Cardiac muscle cell (in vitro differentiated cells and primary cell): ENCODE measurements around the gene FBLN1. TPM values are rescaled to one million over a fixed set of nuclear protein-coding genes. Genes with fewer than 3 reads are reported as not detected.
"Not testable (repeated sequence)": the region's sequence is repeated elsewhere in the genome, so short reads cannot be mapped to it uniquely, and the experiment has no call there.

Source experiments
- DNase-seq, 2 donors: peaks; one replicate each; pipeline versions ENCODE4 v3.0.0 to v3.0.0-alpha.2; 2010 to 2017; ENCODE audit warnings: low read depth in 1 of 2, low spot score in 1 of 2
- H3K27ac ChIP-seq: fragments of 200-600 bp; sonication (generic); 2 replicates; pipeline ENCODE4 v1.5.1; 2016
- H3K27me3 ChIP-seq: fragments of 200-600 bp; sonication (generic); 2 replicates; pipeline ENCODE4 v1.6.0; 2016; ENCODE audit warnings: control low read depth
- H3K36me3 ChIP-seq: fragments of 200-600 bp; sonication (generic); 2 replicates; pipeline ENCODE4 v1.5.1; 2016; ENCODE audit warnings: control low read depth
- H3K4me1 ChIP-seq: fragments of 200-600 bp; sonication (generic); 2 replicates; pipeline ENCODE4 v1.8.1; 2017; ENCODE audit warnings: low read depth, mild to moderate bottlenecking, mixed run types
- H3K4me3 ChIP-seq: fragments of 200-600 bp; sonication (generic); 2 replicates; pipeline ENCODE4 v1.5.1; 2016; ENCODE audit warnings: mild to moderate bottlenecking
- H3K9me3 ChIP-seq: fragments of 200-600 bp; sonication (generic); 2 replicates; pipeline ENCODE4 v1.5.1; 2017; ENCODE audit warnings: low read depth, mild to moderate bottlenecking, control low read depth
- polyA plus RNA-seq: library from polyadenylated mRNA; unstranded; fragments of >200 nt; fragmentation: Nextera tagmentation; extraction: Ambion mirVana; gene quantifications from 2 replicates; pipeline ENCODE4 v1.2.1, GENCODE V29; 2016
- total RNA-seq: library from RNA; depleted of rRNA; stranded (reverse); fragments of >200 nt; gene quantifications from 2 replicates; pipeline ENCODE4 v1.2.3, GENCODE V29; 2016
- TF ChIP-seq, protein P1 (sequence below): IDR thresholded peaks from 2 replicates; pipeline ENCODE4 v1.5.1; 2012; ENCODE audit warnings: low read depth, mild to moderate bottlenecking, low read length

The FBLN1 gene
- total and polyA plus RNA-seq, 2 experiments from 2014 or later = 53.8 to 55.7 TPM

DNA sequence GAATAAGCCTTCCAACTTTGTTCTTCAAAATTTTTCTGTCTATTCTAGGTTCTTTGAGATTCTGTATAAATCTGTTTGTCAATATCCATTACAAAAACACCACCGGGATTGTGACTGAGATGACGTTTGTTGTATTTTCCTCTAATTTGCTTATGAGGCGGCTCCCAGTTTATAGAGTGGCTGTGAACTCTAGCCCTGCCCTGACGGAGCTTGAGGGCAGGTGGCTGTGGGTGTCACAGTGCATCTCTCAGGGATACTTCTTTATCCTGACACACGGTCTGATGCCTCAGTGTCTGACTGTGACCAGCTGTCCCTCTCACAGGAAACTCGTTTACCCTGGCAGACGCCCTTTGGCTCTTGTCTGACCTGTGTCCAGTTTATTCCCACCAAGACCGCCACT, 115.3 kb downstream of the FBLN1 start:
- no peaks in the 10 kb centered on the region for H3K9me3 ChIP-seq
- TF ChIP-seq, protein P1, sequence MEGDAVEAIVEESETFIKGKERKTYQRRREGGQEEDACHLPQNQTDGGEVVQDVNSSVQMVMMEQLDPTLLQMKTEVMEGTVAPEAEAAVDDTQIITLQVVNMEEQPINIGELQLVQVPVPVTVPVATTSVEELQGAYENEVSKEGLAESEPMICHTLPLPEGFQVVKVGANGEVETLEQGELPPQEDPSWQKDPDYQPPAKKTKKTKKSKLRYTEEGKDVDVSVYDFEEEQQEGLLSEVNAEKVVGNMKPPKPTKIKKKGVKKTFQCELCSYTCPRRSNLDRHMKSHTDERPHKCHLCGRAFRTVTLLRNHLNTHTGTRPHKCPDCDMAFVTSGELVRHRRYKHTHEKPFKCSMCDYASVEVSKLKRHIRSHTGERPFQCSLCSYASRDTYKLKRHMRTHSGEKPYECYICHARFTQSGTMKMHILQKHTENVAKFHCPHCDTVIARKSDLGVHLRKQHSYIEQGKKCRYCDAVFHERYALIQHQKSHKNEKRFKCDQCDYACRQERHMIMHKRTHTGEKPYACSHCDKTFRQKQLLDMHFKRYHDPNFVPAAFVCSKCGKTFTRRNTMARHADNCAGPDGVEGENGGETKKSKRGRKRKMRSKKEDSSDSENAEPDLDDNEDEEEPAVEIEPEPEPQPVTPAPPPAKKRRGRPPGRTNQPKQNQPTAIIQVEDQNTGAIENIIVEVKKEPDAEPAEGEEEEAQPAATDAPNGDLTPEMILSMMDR = no peak
- no peaks in the 10 kb centered on the region for H3K4me1 ChIP-seq
- no peak for DNase-seq
- no peaks in the 10 kb centered on the region for H3K36me3 ChIP-seq
- H3K27ac ChIP-seq = no peak overlapping the region
- H3K27me3 ChIP-seq = peaks cover 17% of the 10 kb centered on the region
- H3K4me3 ChIP-seq = no peak overlapping the region

GRCh38 chr22:45620706-45621105, 118.0 kb downstream of the FBLN1 start:
- TF ChIP-seq, protein P1 = no peak
- no peak overlapping the region for H3K4me3 ChIP-seq

DNA sequence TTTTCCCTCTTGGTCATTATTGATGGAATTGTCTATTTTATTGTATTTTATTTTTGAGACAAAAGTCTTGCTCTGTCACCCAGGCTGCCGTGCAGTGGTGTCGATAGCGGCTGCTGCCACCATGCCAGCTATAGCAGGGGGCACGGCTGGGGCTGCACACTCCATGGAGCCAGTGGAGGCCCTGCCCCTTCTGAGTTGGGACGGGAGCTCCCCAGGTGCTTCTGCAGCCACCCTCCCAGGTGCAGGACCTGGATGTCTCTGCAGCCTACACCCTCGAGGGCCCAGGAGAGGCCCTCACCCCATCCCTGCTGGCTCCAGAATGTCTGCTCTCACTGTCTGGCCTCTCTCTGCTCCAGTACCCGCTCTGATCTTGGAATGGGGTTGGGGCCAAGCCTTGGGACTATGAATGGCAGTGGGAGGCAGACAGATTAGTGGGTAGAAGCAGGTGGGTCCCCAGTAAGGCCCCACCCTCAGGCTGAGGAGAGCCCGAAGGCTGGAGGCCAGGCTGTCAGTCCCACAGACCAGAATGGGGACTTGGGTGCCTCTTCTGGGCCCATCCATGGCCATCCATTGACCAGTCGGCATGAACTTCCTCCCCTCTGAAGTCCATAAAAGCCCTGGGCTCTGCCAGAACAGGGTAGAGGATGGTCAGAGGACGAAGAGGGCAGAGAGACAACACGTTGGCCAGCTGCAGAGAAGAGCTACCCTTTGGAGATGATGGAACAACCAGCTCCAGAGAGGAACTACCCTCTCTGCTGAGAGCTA, 119.3 kb downstream of the FBLN1 start:
- H3K4me1 ChIP-seq = no peaks in the 10 kb centered on the region
- H3K9me3 ChIP-seq = no peaks in the 10 kb centered on the region
- peaks cover 27% of the 10 kb centered on the region for H3K27me3 ChIP-seq
- H3K27ac ChIP-seq = no peak overlapping the region
- TF ChIP-seq, protein P1 = no peak
- no peak overlapping the region for H3K4me3 ChIP-seq
- DNase-seq = no peak
- H3K36me3 ChIP-seq = no peaks in the 10 kb centered on the region

More at GRCh38 chr22:45620706-45621105, 118.0 kb downstream of the FBLN1 start:
- Histone ChIP-seq H3K9me3 (no peaks in the 10 kb centered on the region), H3K27me3 (peaks cover 18% of the 10 kb centered on the region), H3K4me1 (no peaks in the 10 kb centered on the region), H3K27ac (no peak overlapping the region), H3K36me3 (no peaks in the 10 kb centered on the region)
- DNase-seq = no peak

DNA sequence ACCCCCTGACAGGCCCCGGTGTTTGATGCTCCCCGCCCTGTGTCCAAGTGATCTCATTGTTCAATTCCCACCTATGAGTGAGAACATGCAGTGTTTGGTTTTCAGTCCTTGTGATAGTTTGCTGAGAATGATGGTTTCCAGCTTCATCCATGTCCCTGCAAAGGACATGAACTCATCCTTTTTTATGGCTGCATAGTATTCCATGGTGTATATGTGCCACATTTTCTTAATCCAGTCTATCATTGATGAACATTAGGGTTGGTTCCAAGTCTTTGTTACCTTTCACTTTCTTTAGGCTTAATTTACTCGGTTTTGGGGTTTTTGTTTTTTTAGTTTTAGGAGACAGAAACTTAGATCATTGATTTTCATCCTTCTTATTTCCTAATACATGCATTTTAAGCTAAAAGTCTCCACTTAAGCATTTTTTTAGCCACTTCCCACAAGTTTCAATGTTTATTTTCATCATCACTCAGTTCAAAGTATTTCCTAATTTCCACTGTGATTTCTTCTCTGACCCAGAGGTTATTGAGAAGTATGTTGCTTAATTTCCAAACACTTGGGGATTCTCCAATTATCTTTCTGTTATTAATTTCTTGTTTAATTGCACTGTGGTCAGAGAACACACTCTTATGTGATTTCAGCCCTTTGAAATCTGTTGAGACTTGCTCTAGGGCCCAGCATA, 120.9 kb downstream of the FBLN1 start:
- not testable (repeated sequence) for H3K9me3 ChIP-seq, H3K27ac ChIP-seq, H3K4me1 ChIP-seq, DNase-seq, H3K4me3 ChIP-seq, H3K36me3 ChIP-seq
- H3K27me3 ChIP-seq = peaks cover 28% of the 10 kb centered on the region

DNA sequence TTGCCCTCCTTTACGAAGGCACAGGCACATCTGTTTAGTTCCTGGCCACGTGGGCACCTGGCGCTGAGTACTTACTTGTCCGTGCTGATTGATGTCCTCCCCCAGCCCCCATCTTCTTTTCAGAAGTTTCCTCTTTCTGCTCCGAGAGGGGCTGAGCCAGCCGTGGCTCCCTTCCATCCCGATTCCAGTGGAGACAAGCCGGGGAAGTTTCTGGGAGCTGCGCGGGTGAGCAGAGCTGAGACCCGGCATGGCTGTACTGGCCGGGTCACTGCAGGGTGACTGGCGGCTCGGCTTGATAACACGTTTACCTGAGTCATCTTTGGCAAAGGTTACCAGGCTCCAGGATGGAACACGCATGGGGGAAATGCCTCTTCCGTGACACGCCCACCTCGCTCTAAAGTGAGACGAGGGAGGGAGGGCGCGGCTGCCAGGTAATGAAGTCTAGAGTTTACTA, 123.5 kb downstream of the FBLN1 start:
- Histone ChIP-seq H3K27me3 (peaks cover 49% of the 10 kb centered on the region), H3K9me3 (no peaks in the 10 kb centered on the region), H3K27ac (no peak overlapping the region), H3K36me3 (no peaks in the 10 kb centered on the region), H3K4me3 (no peak overlapping the region), H3K4me1 (no peaks in the 10 kb centered on the region)
- DNase-seq = no peak
- TF ChIP-seq, protein P1 = no peak
